ENCODE data around the gene MIR17HG.
A peak's percentile ranks its signal among the peaks of the same experiment; 100 is the strongest.

MIR17HG gene

DNA sequence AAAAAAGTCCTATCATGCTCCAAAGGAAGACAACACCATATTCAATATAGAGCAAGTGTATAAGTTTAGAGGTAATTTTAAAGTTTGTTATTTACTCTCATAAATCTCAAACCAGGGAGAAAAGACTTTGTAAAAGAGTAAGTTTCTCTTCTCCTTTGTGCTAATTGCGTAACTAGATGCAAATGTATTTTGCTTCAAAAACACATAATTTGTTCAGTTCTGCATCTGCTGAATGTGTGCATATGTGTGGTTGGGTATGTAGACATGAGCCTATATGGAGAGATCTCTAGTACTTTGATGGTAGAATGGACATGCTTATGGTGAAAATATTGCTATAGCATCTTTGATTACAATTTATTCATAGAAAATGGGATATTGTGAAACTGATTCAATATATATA lies 17.8 kb upstream of the MIR17HG start:
- Histone ChIP-seq H4K20me1 (ENCODE audit: low read depth, low read length) (no peaks in the 10 kb centered on the region), H3K27me3 (ENCODE audit: low read length) (no peaks in the 10 kb centered on the region), H3K9ac (ENCODE audit: low read length) (no peak overlapping the region), H3K36me3 (ENCODE audit: low read length) (no peaks in the 10 kb centered on the region), H3K4me2 (ENCODE audit: low read depth, low read length, poor library complexity, severe bottlenecking) (no peak overlapping the region), H3K9me3 (ENCODE audit: insufficient read depth, low read length) (no peaks in the 10 kb centered on the region), H3K4me3 (ENCODE audit: insufficient read depth, low read length, poor library complexity, severe bottlenecking) (no peak overlapping the region), H3K9me2 (replicated peaks; ENCODE audit: insufficient read depth, low read length) (no peaks in the 10 kb centered on the region), H2AFZ (ENCODE audit: low read depth, low read length, severe bottlenecking) (no peak overlapping the region), H3K27ac (ENCODE audit: low read depth, low read length) (no peak overlapping the region), H3K79me2 (ENCODE audit: insufficient read depth, low read length) (no peaks in the 10 kb centered on the region), H3F3A (ENCODE audit: insufficient read depth) (no peaks in the 10 kb centered on the region)
- TF ChIP-seq, protein P1, sequence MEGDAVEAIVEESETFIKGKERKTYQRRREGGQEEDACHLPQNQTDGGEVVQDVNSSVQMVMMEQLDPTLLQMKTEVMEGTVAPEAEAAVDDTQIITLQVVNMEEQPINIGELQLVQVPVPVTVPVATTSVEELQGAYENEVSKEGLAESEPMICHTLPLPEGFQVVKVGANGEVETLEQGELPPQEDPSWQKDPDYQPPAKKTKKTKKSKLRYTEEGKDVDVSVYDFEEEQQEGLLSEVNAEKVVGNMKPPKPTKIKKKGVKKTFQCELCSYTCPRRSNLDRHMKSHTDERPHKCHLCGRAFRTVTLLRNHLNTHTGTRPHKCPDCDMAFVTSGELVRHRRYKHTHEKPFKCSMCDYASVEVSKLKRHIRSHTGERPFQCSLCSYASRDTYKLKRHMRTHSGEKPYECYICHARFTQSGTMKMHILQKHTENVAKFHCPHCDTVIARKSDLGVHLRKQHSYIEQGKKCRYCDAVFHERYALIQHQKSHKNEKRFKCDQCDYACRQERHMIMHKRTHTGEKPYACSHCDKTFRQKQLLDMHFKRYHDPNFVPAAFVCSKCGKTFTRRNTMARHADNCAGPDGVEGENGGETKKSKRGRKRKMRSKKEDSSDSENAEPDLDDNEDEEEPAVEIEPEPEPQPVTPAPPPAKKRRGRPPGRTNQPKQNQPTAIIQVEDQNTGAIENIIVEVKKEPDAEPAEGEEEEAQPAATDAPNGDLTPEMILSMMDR (IDR thresholded peaks at IDR 0.05; ENCODE audit: insufficient read depth, low read length, poor library complexity, severe bottlenecking) = no peak
- TF ChIP-seq EZH2phosphoT487 (conservative IDR thresholded peaks at IDR 0.05; ENCODE audit: low read length) = no peak

DNA sequence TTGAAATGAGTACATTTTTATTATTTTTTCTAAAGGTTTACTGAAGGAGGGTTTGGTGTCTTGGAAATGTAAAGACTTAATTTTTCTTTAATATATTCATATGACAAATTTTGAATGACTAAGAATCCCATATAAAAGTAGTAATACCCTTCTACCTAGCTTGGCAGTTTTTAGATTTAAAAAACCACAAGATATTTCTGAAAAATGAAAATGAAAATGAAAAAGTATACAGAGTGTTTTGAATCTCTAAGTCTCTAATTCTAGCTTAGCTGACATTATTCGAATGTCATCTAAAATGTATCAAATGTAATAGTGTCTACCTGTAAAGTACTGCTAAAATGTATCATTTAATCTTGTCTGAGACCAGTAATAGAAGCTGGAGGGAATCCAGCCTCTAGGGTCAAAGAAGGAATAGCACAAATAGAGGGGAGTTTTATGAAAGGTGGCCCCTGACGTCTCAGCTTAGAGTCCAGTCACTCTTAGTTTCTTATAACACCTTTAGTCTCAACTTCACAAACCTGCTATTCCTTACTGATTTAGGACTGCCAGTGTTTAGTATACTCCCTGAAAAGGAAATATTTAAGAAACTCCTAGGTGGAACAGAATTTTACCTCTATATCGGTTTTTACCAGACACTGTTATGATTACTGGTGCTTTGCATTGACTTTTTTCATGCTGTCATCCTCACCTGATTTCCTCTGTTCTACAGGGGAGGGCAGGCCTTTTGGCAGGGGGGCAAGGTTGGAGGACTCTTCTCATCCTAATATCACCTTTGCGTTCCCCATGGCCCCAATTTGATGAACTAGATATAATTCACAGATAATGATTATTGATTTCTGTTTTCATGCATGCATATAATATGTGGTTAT lies 16.2 kb upstream of the MIR17HG start:
- Histone ChIP-seq H3K4me3 (ENCODE audit: insufficient read depth, low read length, poor library complexity, severe bottlenecking) (no peak overlapping the region), H3K36me3 (ENCODE audit: low read length) (no peaks in the 10 kb centered on the region), H3K9me2 (replicated peaks; ENCODE audit: insufficient read depth, low read length) (no peaks in the 10 kb centered on the region), H4K20me1 (ENCODE audit: low read depth, low read length) (no peaks in the 10 kb centered on the region), H3K27me3 (ENCODE audit: low read length) (no peaks in the 10 kb centered on the region), H3K79me2 (ENCODE audit: insufficient read depth, low read length) (no peaks in the 10 kb centered on the region), H3K4me2 (ENCODE audit: low read depth, low read length, poor library complexity, severe bottlenecking) (no peak overlapping the region), H3K9me3 (ENCODE audit: insufficient read depth, low read length) (no peaks in the 10 kb centered on the region), H3K27ac (ENCODE audit: low read depth, low read length) (no peak overlapping the region), H3F3A (ENCODE audit: insufficient read depth) (no peaks in the 10 kb centered on the region), H3K9ac (ENCODE audit: low read length) (no peak overlapping the region), H2AFZ (ENCODE audit: low read depth, low read length, severe bottlenecking) (no peak overlapping the region)
- TF ChIP-seq EZH2phosphoT487 (conservative IDR thresholded peaks at IDR 0.05; ENCODE audit: low read length) = no peak

DNA sequence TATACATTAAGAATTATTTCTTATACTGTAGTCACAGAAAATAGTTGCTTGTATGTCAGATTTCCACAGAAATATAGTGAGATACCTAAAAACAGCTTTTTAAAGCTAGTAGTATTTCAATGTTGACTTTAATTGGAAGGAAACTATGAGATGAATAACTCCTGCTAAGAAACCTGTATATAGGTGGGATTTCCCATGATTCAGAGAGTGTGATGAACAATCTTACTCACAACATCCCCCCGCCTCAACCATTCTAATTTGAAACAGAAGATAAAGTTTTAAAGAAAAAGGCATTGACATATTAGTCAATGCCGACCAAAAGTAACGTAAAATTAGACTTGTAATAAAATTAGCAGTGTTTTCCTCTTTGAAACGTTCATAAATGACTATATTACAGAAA lies 1.4 kb upstream of the MIR17HG start:
- Histone ChIP-seq H3K9me3 (ENCODE audit: insufficient read depth, low read length) (no peaks in the 10 kb centered on the region), H3K27me3 (ENCODE audit: low read length) (no peaks in the 10 kb centered on the region), H3K9me2 (replicated peaks; ENCODE audit: insufficient read depth, low read length) (no peaks in the 10 kb centered on the region), H3F3A (ENCODE audit: insufficient read depth) (peaks cover 41% of the 10 kb centered on the region), H2AFZ (ENCODE audit: low read depth, low read length, severe bottlenecking) (no peak overlapping the region), H3K4me3 (ENCODE audit: insufficient read depth, low read length, poor library complexity, severe bottlenecking) (no peak overlapping the region), H4K20me1 (ENCODE audit: low read depth, low read length) (peaks cover 18% of the 10 kb centered on the region), H3K36me3 (ENCODE audit: low read length) (peaks cover 19% of the 10 kb centered on the region), H3K79me2 (ENCODE audit: insufficient read depth, low read length) (peaks cover 26% of the 10 kb centered on the region), H3K9ac (ENCODE audit: low read length) (no peak overlapping the region), H3K27ac (ENCODE audit: low read depth, low read length) (no peak overlapping the region), H3K4me2 (ENCODE audit: low read depth, low read length, poor library complexity, severe bottlenecking) (peak overlapping the region; percentile 66)
- TF ChIP-seq, protein P1 (IDR thresholded peaks at IDR 0.05; ENCODE audit: insufficient read depth, low read length, poor library complexity, severe bottlenecking) = no peak
- TF ChIP-seq EZH2phosphoT487 (conservative IDR thresholded peaks at IDR 0.05; ENCODE audit: low read length) = no peak

DNA sequence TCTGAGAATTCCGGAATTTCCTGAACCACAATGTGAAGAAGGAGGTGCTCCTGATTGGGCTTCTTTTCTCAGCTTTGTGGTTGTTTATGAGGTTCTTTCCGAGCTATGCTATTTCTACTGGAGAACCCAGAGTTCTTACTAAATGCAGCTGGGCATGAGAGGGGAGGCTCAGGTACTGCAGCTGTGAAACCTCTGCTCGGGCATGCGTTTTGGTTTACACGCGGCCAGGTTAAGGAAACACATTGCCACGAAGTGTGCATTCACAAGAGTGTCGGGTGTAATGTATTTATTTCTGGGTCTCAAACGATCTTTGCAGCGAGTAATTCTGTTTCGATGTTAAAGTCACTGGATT lies 661 bp upstream of the MIR17HG start:
- Histone ChIP-seq H3K79me2 (ENCODE audit: insufficient read depth, low read length) (peaks cover 34% of the 10 kb centered on the region), H3K27me3 (ENCODE audit: low read length) (no peaks in the 10 kb centered on the region), H3K4me2 (ENCODE audit: low read depth, low read length, poor library complexity, severe bottlenecking) (peak overlapping the region; percentile 66), H3K9me2 (replicated peaks; ENCODE audit: insufficient read depth, low read length) (no peaks in the 10 kb centered on the region), H3K9ac (ENCODE audit: low read length) (peak overlapping the region; percentile 93), H3F3A (ENCODE audit: insufficient read depth) (peaks cover 48% of the 10 kb centered on the region), H3K9me3 (ENCODE audit: insufficient read depth, low read length) (no peaks in the 10 kb centered on the region), H3K27ac (ENCODE audit: low read depth, low read length) (peak overlapping the region; percentile 60), H2AFZ (ENCODE audit: low read depth, low read length, severe bottlenecking) (peak overlapping the region; percentile 96), H4K20me1 (ENCODE audit: low read depth, low read length) (peaks cover 26% of the 10 kb centered on the region), H3K36me3 (ENCODE audit: low read length) (peaks cover 27% of the 10 kb centered on the region), H3K4me3 (ENCODE audit: insufficient read depth, low read length, poor library complexity, severe bottlenecking) (peak overlapping the region; percentile 67)
- TF ChIP-seq EZH2phosphoT487 (conservative IDR thresholded peaks at IDR 0.05; ENCODE audit: low read length) = no peak
- TF ChIP-seq, protein P1 (IDR thresholded peaks at IDR 0.05; ENCODE audit: insufficient read depth, low read length, poor library complexity, severe bottlenecking) = no peak

All from SU-DHL-6 (cell line).